K562 (cell line): Measurements from ENCODE around the gene MCCD1. TPM values are rescaled to one million over a fixed set of nuclear protein-coding genes. Genes with fewer than 3 reads are reported as not detected.

Experiments
- CREM ChIP-seq: IDR thresholded peaks from 2 replicates; pipeline ENCODE4 v1.6.1; 2014; ENCODE audit warnings: antibody characterized with exemption, low read depth
- NONO ChIP-seq, 2 experiments: fragments of 200-400 bp in 1 of 2; fragments of 450-650 bp in 1 of 2; formaldehyde crosslinking in 1 of 2; IDR thresholded peaks; 2 replicates each; pipeline ENCODE4 v1.6.1; 2017; ENCODE audit warnings: low read depth in 2 of 2, mild to moderate bottlenecking in 2 of 2, moderate library complexity in 2 of 2, low read length in 1 of 2
- POU5F1 ChIP-seq: fragments of 150-350 bp; IDR thresholded peaks from 2 replicates; pipeline ENCODE4 v1.6.1; 2014; ENCODE audit warnings: borderline replicate concordance, low read length, low read depth, mild to moderate bottlenecking; ENCODE audit not compliant: partially characterized antibody
- TCFL5 ChIP-seq: fragments of 250-450 bp; sonication (Bioruptor Pico); conservative IDR thresholded peaks from 2 replicates; pipeline ENCODE4 v1.6.1; 2021; ENCODE audit warnings: mild to moderate bottlenecking, moderate library complexity, matching md5 sums
- ZNF184 ChIP-seq: sonication (generic); formaldehyde crosslinking; IDR thresholded peaks from 2 replicates; pipeline ENCODE4 v1.5.0; 2020; ENCODE audit warnings: missing genetic modification reagents
- ZNF347 ChIP-seq: fragments of 450-650 bp; formaldehyde crosslinking; IDR thresholded peaks from 2 replicates; pipeline ENCODE4 v1.4.0; 2020; ENCODE audit warnings: low read depth, mild to moderate bottlenecking, moderate library complexity
- ZNF436 ChIP-seq: fragments of 250-450, 450-650 bp; sonication (Bioruptor Pico); formaldehyde crosslinking; IDR thresholded peaks from 2 replicates; pipeline ENCODE4 v1.7.0; 2020; ENCODE audit warnings: mild to moderate bottlenecking
- ZNF586 ChIP-seq: fragments of 450-650 bp; formaldehyde crosslinking; conservative IDR thresholded peaks from 2 replicates; pipeline ENCODE4 v1.4.0; 2020; ENCODE audit warnings: mild to moderate bottlenecking, moderate library complexity
- polyA plus RNA-seq, 8 experiments: library from polyadenylated mRNA; depleted of rRNA in 4 of 8; stranded (reverse) in 5 of 8; unstranded in 3 of 8; fragments of >200 nt; fragmentation: Nextera tagmentation in 2 of 8; fragmentation: Illumina TruSeq in 1 of 8; extraction: Ambion mirVana in 2 of 8; extraction: Trizol in 1 of 8; gene quantifications; 2 replicates each; pipeline versions ENCODE4 v1.2.1 to v1.2.3, GENCODE V29; 2011 to 2014; ENCODE audit warnings: inconsistent platforms in 1 of 8, missing spikeins in 1 of 8
- total RNA-seq, 7 experiments: library from RNA; depleted of rRNA in 6 of 7; stranded (reverse); fragments of >200 nt in 6 of 7; fragmentation: Illumina TruSeq in 2 of 7; extraction: Trizol in 2 of 7; gene quantifications; 2 replicates each; pipeline versions ENCODE4 v1.2.1 to v1.2.3, GENCODE V29; 2011 to 2021; ENCODE audit warnings: low replicate concordance in 1 of 7
- TF ChIP-seq, protein P1 (sequence below): sonication (generic); formaldehyde crosslinking; IDR thresholded peaks from 2 replicates; pipeline ENCODE4 v1.8.0; 2022; ENCODE audit warnings: mild to moderate bottlenecking, missing genetic modification reagents
- TF ChIP-seq, protein P2 (sequence below): sonication (generic); formaldehyde crosslinking; IDR thresholded peaks from 2 replicates; pipeline ENCODE4 v1.8.0; 2022; ENCODE audit warnings: mild to moderate bottlenecking, low read depth, missing genetic modification reagents
- TF ChIP-seq, protein P3 (sequence below), 2 experiments: fragments of 250-450 bp in 1 of 2; fragments of 450-650 bp in 1 of 2; sonication (Bioruptor Pico) in 1 of 2; IDR thresholded peaks; 2 replicates each; pipeline versions ENCODE4 v1.6.1 to v1.8.0; 2016 to 2021; ENCODE audit warnings: mild to moderate bottlenecking in 2 of 2, moderate library complexity in 2 of 2, missing compliant biosample characterization in 1 of 2, missing genetic modification characterization in 1 of 2
- TF ChIP-seq, protein P4 (sequence below): fragments of 450-650 bp; formaldehyde crosslinking; IDR thresholded peaks from 2 replicates; pipeline ENCODE4 v1.4.0; 2020; ENCODE audit warnings: mild to moderate bottlenecking
- TF ChIP-seq, protein P5 (sequence below): fragments of 450-650 bp; formaldehyde crosslinking; conservative IDR thresholded peaks from 2 replicates; pipeline ENCODE4 v1.4.0; 2022; ENCODE audit warnings: mild to moderate bottlenecking, missing genetic modification characterization

The MCCD1 gene
- total and polyA plus RNA-seq, 9 of the 15 experiments (the other 6 are each of a cell fraction or from before 2014, with no cell fraction given): not detected

DNA sequence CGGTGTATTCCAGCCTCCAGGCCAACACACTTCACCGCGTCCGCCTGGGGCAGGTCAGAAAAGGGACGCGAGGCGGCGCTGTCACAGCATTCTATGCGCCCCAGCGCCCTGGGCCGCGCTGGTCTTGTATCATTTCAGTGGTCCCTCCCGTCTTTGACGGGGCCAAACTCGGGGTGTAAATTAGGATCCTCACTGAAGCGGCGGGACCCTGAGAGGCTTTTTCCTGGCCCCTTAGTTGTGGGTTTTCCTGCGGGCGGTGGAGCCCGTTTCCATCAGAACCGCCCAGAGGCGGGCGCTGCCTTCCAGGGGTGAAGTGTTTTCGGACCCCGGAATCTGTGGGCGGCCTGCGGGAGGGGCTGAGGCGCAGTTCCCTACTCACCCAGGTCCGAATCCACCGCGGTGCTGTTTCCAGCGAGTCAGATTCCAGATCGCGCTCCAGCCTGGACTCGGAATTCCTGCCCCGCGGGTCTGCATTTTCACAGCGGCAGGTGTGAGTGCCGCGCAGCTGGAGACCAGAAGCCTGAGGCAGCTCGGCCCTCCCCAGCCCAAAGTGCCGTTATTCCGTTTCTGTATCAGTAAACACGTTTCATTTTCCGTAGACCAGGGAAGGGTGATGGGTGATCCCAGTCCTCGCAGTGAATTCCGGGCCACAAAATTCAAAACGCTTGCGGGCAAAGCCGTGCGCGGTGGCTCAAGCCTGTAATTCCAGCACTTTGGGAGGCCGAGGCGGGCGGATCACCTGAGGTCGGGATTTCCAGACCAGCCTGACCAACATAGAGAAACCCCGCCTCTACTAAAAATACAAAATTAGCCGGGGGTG is 34.7 kb upstream of the MCCD1 start (continued):
- TF ChIP-seq ZNF586 (CRISPR knock-in tag): no peak
- no peak for TF ChIP-seq POU5F1
- TF ChIP-seq, protein P1, sequence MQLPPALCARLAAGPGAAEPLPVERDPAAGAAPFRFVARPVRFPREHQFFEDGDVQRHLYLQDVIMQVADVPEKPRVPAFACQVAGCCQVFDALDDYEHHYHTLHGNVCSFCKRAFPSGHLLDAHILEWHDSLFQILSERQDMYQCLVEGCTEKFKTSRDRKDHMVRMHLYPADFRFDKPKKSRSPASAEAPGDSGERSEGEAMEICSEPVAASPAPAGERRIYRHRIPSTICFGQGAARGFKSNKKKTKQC (CRISPR knock-in tag): 0 out of 2 replicates have a peak, but pooled peaks have one; percentile 46
- TF ChIP-seq, protein P2, sequence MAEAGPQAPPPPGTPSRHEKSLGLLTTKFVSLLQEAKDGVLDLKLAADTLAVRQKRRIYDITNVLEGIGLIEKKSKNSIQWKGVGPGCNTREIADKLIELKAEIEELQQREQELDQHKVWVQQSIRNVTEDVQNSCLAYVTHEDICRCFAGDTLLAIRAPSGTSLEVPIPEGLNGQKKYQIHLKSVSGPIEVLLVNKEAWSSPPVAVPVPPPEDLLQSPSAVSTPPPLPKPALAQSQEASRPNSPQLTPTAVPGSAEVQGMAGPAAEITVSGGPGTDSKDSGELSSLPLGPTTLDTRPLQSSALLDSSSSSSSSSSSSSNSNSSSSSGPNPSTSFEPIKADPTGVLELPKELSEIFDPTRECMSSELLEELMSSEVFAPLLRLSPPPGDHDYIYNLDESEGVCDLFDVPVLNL (CRISPR knock-in tag): no peak
- TF ChIP-seq ZNF184 (CRISPR knock-in tag): no peak
- TF ChIP-seq, protein P3, sequence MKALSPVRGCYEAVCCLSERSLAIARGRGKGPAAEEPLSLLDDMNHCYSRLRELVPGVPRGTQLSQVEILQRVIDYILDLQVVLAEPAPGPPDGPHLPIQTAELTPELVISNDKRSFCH (CRISPR knock-in tag; IDR thresholded peaks at IDR 0.05): no peak
- TF ChIP-seq, protein P3 (tag; IDR thresholded peaks at IDR 0.05): no peak
- TF ChIP-seq, protein P4, sequence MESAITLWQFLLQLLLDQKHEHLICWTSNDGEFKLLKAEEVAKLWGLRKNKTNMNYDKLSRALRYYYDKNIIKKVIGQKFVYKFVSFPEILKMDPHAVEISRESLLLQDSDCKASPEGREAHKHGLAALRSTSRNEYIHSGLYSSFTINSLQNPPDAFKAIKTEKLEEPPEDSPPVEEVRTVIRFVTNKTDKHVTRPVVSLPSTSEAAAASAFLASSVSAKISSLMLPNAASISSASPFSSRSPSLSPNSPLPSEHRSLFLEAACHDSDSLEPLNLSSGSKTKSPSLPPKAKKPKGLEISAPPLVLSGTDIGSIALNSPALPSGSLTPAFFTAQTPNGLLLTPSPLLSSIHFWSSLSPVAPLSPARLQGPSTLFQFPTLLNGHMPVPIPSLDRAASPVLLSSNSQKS (CRISPR knock-in tag): no peak
- no peak for TF ChIP-seq ZNF347
- TF ChIP-seq, protein P5, sequence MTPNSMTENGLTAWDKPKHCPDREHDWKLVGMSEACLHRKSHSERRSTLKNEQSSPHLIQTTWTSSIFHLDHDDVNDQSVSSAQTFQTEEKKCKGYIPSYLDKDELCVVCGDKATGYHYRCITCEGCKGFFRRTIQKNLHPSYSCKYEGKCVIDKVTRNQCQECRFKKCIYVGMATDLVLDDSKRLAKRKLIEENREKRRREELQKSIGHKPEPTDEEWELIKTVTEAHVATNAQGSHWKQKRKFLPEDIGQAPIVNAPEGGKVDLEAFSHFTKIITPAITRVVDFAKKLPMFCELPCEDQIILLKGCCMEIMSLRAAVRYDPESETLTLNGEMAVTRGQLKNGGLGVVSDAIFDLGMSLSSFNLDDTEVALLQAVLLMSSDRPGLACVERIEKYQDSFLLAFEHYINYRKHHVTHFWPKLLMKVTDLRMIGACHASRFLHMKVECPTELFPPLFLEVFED (CRISPR knock-in tag): no peak
- TF ChIP-seq NONO (IDR thresholded peaks at IDR 0.05; ENCODE audit: low read depth in 2 of 2, low read length in 1 of 2): no peak; a peak in 1 of 4 replicates
- TF ChIP-seq ZNF436: no peak
- no peak for TF ChIP-seq TCFL5 (CRISPR knock-in tag)
- peak; percentile 78 for TF ChIP-seq CREM
- TF ChIP-seq, all 486 proteins: peak for 113
